DMS114 treated with DMSO at 0.1 percent for 48 hours (cell line): ENCODE results near the gene ZNF331.

ENCODE experiments used
- DNase-seq: peaks from one replicate; lab custom pipeline; 2025; ENCODE audit not compliant: unreplicated experiment; lab: John Stamatoyannopoulos, UW

Gene ZNF331

DNA sequence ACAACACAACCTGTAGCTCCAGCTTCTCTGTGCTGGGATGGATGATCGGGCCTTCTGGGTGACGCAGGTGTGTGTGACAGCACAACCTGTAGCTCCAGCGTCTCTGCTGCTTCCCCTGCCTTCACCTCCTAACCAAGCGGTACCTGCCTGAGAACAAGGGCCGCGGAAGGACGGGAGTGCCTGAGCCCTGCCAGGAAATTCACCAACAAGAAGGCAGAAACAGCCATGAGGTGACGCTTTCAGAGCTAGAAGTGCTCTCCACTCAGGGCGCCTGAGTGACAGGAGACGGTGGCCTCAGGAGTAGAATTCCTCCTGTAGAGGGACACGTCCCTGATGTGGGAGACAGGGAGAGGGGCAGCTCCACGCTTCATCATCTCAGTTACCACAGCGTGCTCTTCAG is 17.4 kb downstream of the ZNF331 start:
- no peak for DNase-seq

DNA sequence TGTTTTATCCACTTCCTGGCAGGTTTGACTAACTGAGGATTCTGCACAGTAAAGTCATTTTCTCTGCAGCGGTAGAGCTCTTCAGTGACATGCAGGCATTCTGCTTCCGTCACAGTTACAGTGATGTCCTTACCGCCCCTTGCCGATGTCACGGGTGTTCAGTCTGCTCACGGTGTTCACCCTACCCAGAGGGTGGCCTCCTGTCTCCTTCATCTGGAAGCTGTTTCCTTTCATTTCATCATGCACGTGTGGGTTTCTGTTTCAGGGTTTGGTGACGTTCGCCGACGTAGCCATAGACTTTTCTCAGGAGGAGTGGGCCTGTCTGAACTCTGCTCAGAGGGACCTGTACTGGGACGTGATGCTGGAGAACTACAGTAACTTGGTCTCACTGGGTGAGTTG is 33.4 kb downstream of the ZNF331 start:
- DNase-seq = no peak

GRCh38 chr19:53576941-53577653 is 39.2 kb downstream of the ZNF331 start:
- DNase-seq = no peak

DNA sequence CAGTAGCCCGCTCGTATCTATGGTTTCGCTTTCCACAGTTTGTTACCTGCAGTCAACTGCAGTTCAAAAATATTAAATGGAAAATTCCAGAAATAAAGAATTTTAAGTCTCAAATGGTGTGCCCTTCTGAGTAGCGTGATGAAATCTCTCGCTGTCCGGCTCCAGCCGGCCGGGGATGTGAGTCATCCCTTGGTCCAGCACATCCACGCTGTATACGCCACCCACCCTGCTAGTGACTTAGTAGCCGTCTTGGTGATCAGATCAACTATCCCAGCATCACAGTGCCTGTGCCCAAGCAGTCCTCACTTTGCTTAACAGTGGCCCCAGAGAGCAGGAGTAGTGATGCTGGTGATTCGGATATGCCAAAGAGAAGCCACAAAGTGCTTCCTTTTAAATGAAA is 40.0 kb downstream of the ZNF331 start:
- DNase-seq = no peak

DNA sequence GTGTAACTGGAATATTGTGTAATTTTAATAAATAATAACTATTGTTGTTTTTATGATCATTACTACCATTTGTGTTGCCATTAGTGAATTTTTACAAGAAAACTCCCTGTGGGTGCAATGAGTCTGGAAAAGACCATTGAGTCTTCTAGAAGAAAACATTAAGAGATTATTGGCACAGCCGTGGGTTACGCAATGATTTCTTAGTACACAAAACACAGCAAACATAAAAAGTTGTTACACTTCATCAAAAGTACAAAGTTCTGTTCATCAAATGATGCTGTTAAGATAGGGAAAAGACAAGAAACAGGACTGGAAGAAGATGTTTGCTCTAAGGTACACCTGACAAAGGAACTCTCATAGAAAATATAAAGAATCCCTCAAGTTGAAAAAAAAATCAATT is 41.6 kb downstream of the ZNF331 start:
- no peak for DNase-seq

- DNase-seq = no peak
Measured at GRCh38 chr19:53580871-53581835, 43.2 kb downstream of the ZNF331 start.

DNA sequence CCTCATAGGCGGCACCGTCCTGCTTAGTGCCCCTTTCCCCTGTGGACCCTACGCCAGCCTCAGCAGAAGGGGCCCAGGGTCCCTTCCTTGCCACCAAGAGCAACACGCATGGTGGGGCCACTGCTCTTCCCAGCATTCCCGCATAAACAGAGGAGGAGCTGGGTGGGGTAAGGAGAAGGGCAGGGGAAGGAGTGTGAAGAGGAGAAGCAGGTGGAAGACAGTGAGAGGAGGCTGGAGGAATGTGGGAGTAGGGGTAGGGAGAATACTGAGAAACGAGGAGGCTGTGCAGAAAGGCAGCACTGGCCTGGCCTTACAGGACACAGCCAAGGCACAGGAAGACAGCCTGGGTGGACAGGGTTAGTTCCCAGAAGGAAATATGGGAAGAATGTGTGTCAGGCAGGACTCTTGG is 43.9 kb downstream of the ZNF331 start:
- DNase-seq = no peak

- no peak for DNase-seq
Measured at GRCh38 chr19:53583181-53583580, 45.2 kb downstream of the ZNF331 start.

DNA sequence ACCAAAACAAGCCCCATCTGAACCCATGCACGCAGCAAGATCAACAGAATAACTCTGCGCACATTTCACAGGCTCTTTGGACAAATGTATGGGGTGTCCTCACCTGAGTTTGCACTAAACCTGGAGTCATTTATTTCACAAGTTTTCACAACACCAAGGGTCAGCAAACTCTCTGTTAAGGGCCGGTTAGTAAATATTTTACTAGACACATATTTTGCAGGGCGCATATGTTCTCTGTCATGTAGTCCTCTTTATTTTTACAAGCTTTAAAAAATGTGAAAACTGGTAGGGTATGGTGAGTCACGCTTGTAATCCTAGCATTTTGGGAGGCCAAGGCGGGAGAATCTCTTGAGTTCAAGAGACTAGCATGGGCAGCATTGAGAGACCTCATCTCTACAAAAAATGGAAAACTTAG is 48.3 kb downstream of the ZNF331 start:
- DNase-seq = no peak

DNA sequence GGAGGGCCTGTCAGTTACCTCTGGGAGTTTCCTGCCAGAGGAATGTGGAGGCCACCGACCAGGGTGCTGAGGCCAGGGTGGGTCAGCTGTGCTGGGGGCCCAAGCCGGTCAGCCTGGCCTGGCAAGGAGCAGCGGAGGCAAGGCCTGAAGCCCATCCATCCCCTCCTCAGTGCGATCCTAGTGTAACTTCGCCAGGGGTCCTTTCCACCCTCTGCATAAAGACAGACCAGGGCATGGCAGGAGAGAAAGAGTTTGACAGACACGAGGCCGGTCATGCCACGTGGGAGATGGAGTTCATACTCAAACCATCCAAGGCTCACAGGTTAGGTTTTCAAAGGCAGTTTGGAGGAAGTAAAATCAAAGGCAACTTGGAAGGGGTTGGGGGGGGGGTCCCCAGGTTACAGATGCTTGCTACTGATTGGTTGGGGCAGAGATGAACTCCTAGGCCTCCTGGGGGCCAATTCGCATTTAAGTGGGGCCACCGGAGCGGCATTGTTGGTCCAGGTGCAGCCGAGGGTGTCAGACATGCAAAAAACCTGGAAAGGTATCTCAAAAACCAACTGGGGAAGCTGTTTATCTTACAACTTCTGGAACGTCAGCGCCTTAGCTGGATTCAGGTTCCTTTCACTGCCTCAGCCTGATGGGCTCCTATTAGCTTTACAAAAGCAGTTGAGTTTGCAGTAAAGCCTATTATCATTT is 57.0 kb downstream of the ZNF331 start:
- no peak for DNase-seq

- DNase-seq = no peak
Measured at GRCh38 chr19:53595510-53595867, 57.5 kb downstream of the ZNF331 start.

DNA sequence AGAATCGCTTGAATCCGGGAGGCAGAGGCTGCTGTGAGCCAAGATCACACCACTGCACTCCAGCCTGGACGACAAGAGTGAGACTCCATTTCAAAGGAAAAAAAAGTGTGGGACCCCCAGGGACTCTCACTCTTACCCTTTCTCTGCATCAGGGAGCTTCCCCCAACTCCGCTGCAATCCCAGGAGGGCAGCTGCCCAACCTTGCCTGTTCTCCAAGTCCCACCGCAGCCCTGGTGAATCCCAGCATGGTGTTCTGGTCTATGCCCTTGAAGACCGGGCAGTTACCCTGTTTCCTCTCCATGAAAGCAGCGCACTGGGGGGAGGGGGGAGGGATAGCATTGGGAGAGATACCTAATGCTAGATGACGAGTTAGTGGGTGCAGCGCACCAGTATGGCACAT is 58.1 kb downstream of the ZNF331 start:
- DNase-seq = no peak

DNA sequence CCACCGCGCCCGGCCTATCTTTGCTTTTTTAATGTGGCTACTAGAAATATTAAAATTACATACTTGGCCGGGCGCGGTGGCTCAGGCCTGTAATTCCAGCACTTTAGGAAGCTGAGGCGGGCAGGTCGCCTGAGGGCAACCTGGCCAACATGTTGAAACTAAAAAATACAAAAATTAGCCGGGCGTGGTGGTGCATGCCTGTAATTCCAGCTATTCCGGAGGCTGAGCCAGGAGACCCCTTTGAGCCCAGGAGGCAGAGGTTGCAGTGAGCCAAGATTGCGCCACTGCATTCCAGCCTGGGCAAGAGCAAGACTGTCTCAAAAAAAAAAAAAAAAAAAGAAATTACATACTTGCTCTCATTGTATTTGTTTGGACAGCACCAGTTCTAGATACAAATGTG is 59.1 kb downstream of the ZNF331 start:
- DNase-seq = no peak

GRCh38 chr19:53598361-53598760 is 60.4 kb downstream of the ZNF331 start:
- no peak for DNase-seq

DNA sequence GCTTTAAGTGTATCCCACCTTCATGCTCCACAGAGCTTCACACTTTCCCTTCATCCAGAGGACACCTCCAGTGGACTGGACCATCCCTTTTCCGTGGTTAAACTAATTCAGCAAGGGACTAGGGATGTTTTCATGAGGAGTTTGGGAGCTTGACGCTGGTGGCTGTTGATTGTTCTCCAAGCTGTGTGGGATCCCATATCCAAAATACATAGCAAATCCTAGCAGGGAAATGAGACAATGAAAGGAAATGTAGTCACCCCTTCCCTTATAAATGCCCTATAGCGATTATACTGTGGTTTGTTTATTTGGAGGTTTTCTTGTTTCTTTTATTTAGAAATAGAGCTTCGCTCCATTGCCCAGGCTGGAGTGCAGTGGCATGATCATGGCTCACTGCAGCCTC is 62.3 kb downstream of the ZNF331 start:
- DNase-seq = no peak

DNA sequence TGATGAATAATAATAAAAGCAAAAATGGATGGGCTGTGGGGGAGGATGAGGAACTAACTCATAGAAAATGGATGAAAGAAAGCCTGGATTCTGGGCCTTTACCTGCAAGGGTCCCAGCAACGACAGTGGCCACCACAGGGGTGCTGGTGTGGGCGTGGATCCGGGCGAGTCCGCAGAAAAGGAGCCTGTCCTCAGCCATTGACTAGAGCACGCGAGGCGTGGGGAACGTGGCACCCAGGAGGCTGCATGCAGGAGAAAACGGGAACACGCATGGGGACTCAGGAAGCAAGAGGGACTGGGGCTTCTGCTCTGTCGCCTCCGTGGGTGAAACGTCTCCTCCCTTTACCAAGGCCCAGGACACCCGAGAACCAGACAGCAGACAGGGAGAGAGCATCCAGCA is 68.1 kb downstream of the ZNF331 start:
- no peak for DNase-seq

GRCh38 chr19:53608381-53608780 is 70.4 kb downstream of the ZNF331 start:
- no peak for DNase-seq

DNA sequence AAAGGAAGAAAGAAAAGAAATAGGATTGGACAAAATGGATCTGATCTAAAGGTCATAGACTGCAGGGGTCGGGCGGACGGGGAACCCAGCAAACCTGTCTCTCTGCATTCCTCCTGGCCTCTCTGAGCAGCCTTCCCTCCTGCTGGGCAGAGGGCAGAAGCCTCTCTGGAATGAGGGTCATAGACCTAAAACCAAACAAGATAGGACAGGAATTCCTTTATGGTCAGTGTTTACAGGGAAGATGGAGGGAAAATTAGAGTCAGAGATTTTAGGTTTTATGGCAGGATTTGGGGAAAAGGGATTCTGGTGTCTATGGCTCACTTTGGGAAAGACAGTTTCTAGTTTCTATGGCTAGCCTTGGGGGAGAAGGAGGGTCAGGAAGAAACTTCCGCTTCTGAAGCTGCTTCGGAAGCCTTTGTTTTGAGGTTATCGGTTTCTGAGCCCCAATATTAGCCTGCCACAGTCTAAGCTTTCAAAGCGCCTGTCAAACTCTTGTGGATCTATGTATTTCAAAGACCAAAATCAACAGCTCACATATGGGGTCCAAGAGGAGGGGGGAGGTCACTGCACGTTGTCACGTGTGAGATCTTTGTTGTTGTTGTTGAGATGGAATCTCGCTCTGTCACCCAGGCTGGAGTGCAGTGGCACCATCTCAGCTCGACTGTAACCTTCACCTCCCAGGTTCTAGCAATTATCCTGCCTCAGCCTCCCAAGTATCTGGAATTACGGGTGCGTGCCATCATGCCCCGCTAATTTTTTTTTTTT is 75.0 kb downstream of the ZNF331 start:
- no peak for DNase-seq

GRCh38 chr19:53621885-53622740 is 84.2 kb downstream of the ZNF331 start:
- DNase-seq = no peak
